GM13976 (cell line): ENCODE measurements around the gene GAGE13.
"Not testable (repeated sequence)": the region's sequence is repeated elsewhere in the genome, so short reads cannot be mapped to it uniquely, and the experiment has no call there.

ENCODE experiments used
- DNase-seq: peaks from one replicate; pipeline ENCODE4 v3.0.0; 2012; ENCODE audit warnings: low spot score
- CTCF ChIP-seq: IDR thresholded peaks from 2 replicates; pipeline ENCODE4 v1.5.1; 2012; ENCODE audit warnings: borderline replicate concordance, mild to moderate bottlenecking; ENCODE audit not compliant: insufficient read depth; ENCODE audit errors: extremely low read depth, missing control alignments, control extremely low read depth
- in situ Hi-C: fragments of 300-500 bp; cut with MboI; formaldehyde crosslinking; loops from one replicate; pipeline ENCODE4 v1.12.0; 2022; ENCODE audit warnings: low sequenced_read_pairs, mixed read lengths, inconsistent platforms; ENCODE audit not compliant: unreplicated experiment

Gene GAGE13

GRCh38 chrX:49309401-49309981 is 21.9 kb upstream of the GAGE13 start:
- DNase-seq: no peak
- no peak for TF ChIP-seq CTCF
- in situ Hi-C loops: no loop called here

- in situ Hi-C loops: no loop called here
- DNase-seq: no peak
- no peak for TF ChIP-seq CTCF
Measured at GRCh38 chrX:49310371-49310770, 21.0 kb upstream of the GAGE13 start.

GRCh38 chrX:49312176-49312575 is 19.2 kb upstream of the GAGE13 start:
- no peak for DNase-seq
- no peak for TF ChIP-seq CTCF
- in situ Hi-C loops: no loop called here

GRCh38 chrX:49316085-49316484 is 15.3 kb upstream of the GAGE13 start:
- no peak for TF ChIP-seq CTCF
- in situ Hi-C loops: no loop called here
- no peak for DNase-seq

GRCh38 chrX:49321737-49322136 is 9.6 kb upstream of the GAGE13 start, which contains the start of gene GAGE12J:
Gene GAGE12J, plus strand, starts transcription at chrX:49322037. Its CDS starts 1,157 bp downstream, at chrX:49323194.
- DNase-seq, in situ Hi-C loops: not testable (repeated sequence)

GRCh38 chrX:49322266-49322665 is 9.1 kb upstream of the GAGE13 start:
- DNase-seq, in situ Hi-C loops: not testable (repeated sequence)

GRCh38 chrX:49323735-49324134 is 7.6 kb upstream of the GAGE13 start:
- in situ Hi-C loops, DNase-seq: not testable (repeated sequence)

- DNase-seq, in situ Hi-C loops: not testable (repeated sequence)
Measured at GRCh38 chrX:49330421-49330820, 961 bp upstream of the GAGE13 start.

GRCh38 chrX:49331841-49332240 is 459 bp downstream of the GAGE13 start:
- DNase-seq, in situ Hi-C loops: not testable (repeated sequence)

- in situ Hi-C loops, DNase-seq: not testable (repeated sequence)
Measured at GRCh38 chrX:49341449-49341848, 10.1 kb downstream of the GAGE13 start.

- DNase-seq, in situ Hi-C loops: not testable (repeated sequence)
Measured at GRCh38 chrX:49344496-49345175, 13.3 kb downstream of the GAGE13 start.

- in situ Hi-C loops, DNase-seq: not testable (repeated sequence)
Measured at GRCh38 chrX:49345402-49345801, 14.0 kb downstream of the GAGE13 start.

- DNase-seq, in situ Hi-C loops: not testable (repeated sequence)
Measured at GRCh38 chrX:49346150-49346549, 14.8 kb downstream of the GAGE13 start.
